GM19023 (cell line): ENCODE results near the gene FUNDC1.

ENCODE experiments used
- ATAC-seq: cut with Tn5 transposase; IDR thresholded peaks from one replicate; pipeline ENCODE4 v1.9.1; 2021; ENCODE audit warnings: mild to moderate bottlenecking, moderate library complexity; ENCODE audit not compliant: unreplicated experiment

Gene FUNDC1

GRCh38 chrX:44482575-44482974 is 60.1 kb downstream of the FUNDC1 start:
- no peak for ATAC-seq

- ATAC-seq = no peak
Observed at GRCh38 chrX:44480591-44480990, 62.1 kb downstream of the FUNDC1 start.

- no peak for ATAC-seq
Observed at GRCh38 chrX:44474410-44474809, 68.2 kb downstream of the FUNDC1 start.
